HTERT RPE-1 (cell line): ENCODE results near the gene TTYH2.

Experiments
- in situ Hi-C: fragments of 300-500 bp; cut with MboI; formaldehyde crosslinking; loops from 4 replicates; pipeline ENCODE4 v1.14.3; 2020; ENCODE audit warnings: low sequenced_read_pairs

Gene TTYH2

GRCh38 chr17:74192950-74193781 is 20.2 kb upstream of the TTYH2 start:
- in situ Hi-C loops = no loop called here

DNA sequence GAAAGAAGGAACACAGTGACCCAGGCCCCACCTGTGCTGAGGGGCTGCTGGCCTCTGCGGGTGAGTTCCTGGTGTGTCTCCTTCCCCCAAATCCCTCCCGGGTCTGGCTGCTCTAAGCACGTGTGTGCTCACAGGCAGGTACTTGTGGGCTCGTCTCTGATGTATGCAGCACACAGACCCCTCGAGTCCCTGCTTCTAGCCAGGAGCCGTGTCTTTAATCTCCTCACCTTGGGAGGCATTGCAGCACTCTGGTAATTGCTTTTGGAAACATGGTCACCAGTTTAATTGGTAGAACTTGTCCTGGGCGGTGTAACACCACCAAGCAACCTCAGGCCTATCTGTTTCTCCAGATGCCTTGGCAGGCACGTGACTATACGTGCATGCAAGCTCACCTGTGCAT is 18.7 kb upstream of the TTYH2 start:
- in situ Hi-C loops = no loop called here

- in situ Hi-C loops = no loop called here
Observed at GRCh38 chr17:74196541-74197317, 16.6 kb upstream of the TTYH2 start.

DNA sequence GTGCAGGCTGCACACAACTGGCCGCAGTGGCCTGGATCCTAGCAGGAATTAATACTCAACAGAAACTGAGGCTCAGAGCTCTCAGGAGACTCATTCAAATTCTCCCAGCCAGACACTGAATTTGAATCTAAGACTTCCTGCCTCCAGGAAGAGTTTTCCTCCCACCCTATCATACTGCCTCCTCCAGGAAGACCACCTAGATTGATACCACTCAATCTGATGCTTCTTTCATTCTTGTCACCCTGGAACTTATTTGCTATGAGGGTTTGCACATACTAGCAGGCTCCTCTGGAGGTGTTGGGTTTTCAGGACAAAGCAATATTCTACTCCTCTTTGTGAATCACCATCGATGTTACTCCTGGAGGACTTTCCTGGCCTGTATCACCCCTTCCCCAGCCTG is 15.6 kb upstream of the TTYH2 start:
- in situ Hi-C loops = no loop called here

DNA sequence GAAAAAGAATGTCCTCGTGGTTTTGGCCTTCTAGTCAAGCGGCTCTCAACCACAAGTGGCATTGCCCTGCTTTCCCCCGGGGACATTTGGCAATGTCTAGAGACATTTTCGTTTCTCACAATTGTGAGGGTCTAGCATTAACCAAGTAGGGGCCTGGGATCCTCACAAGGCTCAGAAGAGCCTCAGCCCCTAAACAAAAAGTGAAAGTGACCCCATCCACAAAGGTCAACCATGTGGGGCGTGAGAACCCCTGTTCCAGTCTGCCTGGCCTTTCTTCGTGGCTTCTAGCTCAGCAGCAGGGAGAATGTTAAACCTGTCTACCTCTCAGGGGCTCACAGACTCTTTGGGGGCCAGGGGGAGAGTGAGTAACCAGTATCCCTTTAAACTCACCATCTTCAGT is 14.7 kb upstream of the TTYH2 start:
- in situ Hi-C loops = no loop called here

DNA sequence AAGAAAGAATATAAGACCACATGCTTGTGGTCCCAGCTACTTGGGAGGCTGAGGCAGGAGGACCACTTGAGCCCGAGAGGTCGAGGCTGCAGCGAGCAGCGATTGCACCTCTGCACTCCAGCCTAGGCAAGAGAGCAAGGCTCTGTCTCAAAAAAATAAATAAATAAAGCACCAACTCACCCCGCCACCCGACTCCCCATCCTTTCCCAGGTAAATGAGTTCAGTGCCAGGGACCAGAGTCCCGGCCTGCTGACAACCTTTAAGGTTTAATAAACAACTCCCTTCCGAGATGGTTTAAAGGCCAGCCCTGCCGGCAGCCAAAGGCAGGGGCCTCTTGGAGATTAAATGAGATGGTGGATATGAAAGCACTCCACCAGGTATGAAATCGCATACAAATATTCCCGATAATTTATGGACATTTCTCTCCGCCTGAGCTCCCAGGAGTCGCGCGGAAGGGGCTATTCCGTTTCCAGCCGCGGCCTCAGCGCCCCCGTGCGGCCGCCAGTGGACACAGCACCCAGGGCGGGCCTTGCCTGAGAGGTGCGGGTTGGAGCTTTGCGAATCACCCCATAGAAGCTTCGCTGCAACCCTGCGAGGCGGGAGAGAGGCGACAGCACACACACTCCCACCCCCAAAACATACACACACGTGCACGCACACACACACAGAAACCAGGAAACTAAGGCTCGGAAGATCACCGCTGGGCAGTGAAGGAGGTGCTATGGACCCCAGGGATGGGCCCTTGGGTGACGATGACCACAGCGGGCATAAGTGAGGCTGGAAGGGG is 13.9 kb upstream of the TTYH2 start:
- in situ Hi-C loops = no loop called here

- in situ Hi-C loops = no loop called here
Observed at GRCh38 chr17:74200112-74200511, 13.3 kb upstream of the TTYH2 start.

DNA sequence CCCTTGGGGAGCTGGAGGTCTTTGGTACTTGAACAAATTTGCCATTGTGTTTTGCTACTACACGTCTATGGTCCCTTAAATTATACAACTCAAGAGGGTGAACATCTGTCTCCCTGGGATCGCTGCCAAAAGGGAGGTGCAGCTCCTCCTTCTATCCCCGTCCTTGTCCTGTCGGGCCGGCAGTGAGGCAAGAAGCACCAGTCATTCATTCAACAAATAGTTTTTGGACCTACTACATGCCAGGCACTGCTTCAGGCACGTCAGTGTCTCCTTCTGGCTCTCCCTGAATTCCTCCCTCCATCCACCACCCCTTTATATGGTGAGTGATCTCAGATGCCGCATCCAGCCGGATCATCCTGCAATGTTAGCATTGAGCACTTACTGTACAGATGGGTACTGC is 12.1 kb upstream of the TTYH2 start:
- in situ Hi-C loops = no loop called here

- in situ Hi-C loops = no loop called here
Observed at GRCh38 chr17:74201948-74202347, 11.4 kb upstream of the TTYH2 start.

- in situ Hi-C loops = no loop called here
Observed at GRCh38 chr17:74202938-74203337, 10.4 kb upstream of the TTYH2 start.

DNA sequence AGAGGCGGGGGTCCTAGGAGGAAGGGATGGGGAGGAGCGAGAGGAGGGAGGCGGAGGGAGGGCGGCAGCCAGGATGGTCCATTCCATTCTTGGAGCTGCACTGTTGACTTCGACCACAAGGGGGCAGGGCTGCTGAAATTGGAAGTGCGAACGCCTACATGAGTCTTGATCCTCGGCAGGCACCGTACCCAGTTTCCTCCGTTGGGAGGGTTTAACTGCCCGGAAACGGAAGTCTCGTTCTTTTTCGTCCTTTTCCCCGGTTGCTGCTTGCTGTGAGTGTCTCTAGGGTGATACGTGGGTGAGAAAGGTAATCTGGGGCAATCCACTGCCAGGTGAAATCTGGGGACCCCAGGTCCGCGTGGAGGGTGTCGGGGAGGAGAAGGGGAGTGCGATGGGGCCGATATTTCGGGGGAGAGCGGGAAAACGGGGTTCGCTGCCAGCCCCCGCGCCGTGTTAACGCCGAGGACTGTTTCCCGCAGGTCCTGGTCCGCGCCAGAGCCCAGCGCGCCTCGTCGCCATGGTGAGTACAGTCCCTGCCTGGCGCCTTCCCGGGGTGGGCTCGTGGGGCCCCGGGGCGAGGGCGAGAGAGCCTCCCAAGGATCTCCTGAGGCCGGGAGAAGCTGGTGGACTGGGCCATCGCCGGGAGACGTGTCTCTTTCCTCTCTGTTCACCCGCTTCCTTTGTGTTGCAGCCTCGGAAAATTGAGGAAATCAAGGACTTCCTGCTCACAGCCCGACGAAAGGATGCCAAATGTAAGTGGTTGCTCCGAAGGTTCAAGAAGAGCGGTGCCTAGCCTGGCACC is 9.7 kb upstream of the TTYH2 start, which contains the start of gene RPL38:
TSS of gene RPL38 (plus strand) at position 240 of the 802 bp plus-strand sequence. CDS start at position 518, 278 bp downstream.
- in situ Hi-C loops = no loop called here

DNA sequence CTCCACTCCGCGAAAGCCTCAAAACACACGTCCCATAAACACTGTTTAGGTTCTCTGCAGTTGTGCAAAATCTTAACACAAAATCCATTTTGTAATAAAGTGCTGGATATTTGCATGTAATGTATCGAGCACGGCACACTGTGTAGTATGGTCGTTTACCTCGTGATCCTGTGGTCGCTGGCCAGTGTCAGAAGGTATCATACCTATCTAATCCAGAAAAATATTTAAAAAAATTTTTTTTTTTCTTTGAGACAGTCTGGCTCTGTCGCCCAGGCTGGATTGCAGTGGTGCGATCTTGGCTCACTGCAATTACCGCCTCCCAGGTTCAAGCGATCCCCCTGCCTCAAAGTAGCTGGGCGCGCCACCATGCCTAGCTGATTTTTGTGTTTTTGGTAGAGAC is 8.9 kb upstream of the TTYH2 start:
- in situ Hi-C loops = no loop called here

DNA sequence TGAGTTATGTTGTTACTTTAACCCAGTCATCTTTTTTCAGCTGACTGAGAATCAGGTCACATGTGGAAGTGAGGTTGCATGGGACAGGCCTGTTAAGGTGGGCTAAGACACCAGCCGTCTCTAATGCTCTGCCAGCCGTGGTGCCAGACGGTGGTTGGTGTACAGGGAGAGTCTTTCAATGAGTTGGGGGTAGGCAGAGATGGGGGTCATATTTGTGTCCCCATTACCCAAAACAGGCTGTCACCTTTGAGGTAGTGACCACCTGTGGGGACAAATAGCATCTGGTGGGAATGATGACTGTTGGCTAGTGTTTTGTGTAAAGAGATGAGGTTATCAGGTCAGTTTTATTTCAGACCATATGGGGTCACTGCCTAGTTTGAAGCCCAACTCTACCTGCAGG is 8.1 kb upstream of the TTYH2 start:
- in situ Hi-C loops = no loop called here

DNA sequence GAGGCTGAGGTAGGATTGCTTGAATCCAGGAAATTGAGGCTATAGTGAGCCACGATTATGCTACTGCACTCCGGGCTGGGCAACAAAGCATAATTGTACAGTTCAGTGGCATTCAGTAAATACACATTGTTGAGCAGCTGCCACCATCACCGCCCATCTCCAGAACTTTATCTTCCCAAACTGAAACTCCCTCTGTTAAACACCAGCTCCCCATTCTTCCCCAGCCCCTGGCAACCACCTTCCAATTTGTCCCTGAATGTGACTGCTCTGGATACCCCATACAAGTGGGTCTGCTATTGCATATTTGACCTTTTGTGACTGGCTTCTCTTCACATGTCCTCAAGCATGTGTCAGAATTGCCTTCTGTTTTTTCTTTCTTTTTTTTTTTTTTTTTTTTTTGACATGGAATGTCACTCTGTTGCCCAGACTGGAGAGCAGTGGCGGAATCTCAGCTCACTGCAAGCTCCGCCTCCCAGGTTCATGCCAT is 7.0 kb upstream of the TTYH2 start:
- in situ Hi-C loops = no loop called here

DNA sequence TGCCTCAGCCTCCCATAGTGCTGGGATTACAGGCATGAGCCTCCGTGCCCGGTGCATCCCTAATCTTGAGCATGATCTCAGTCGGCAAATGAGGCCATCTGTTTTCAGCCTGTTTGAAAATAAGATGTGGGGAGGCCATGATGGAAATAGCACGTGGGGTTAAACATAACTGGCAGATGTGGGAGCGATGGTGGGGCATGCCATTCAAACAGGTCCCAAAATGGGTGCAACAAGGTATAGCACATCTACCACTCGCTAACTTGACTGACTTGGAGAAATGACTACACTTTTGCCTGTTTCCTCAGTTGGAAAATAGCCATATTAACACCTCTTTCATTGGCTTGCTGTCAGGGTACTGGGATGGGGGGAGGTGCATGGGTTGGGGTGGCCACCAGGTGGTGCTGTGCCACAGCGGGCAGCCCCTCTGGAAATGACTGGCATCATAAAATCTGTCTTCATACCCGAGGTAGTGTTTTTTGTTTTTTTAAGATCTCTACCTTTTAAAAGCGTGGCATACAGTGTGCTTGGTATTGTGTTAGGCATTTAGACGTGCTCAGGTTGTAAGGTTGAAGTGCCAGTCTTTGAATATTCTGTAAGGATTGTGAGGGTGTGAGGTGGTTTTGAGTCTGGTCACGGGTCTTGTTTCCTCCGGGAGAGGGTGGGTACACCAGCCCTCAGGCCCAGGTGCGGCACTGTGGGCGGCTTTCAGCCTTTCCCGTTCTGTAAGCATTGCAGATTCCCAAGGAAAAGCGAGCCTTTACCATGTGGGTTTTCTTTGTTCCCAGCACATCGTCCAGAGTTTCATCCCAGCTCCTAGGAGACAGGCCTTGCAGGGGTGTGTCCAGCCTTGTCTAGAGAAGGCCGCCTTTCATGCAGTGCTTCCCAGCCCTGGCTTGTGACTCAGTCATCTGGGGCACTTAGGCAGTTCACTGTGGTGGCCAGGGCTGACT is 2.9 kb upstream of the TTYH2 start:
- in situ Hi-C loops = no loop called here

DNA sequence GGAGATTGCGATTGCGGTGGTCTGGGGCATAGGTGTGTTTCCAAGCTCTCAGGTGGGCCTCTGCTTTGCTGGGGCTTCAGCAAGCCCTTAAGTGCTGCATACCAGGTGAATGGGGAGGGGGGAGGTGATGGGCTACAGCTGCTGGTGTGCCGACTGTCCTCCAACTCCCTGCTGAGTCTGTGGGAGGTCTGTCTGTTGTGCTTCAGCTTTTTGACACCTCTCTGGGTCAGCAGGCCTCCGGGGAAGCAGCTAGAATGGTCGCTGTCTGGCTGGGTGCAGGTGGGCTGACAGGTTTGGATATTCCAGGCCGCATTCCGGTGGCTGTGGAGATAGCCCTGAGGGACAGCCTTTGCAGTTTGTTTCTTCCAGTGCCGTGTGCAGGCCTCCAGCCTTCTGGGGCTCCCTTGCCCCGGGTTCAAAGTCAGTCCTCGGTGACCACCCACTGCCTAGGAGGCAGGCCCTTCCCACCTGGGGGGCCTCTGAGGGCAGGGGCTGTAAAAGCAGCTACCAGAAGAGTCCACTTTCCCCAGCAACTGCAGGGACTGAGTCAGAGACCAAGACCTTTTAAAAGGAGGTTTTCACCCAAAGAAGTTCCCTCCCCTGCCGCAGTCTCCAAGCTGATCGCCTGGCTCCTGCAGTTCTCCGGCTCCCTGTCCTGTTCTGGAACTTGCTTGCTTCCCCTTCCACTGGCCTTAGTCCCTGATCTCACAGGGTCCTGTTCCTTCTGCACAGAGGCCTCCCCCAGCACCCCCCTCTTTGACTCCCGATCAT is 2.0 kb upstream of the TTYH2 start:
- in situ Hi-C loops = no loop called here

- in situ Hi-C loops = no loop called here
Observed at GRCh38 chr17:74211912-74212208, 1.5 kb upstream of the TTYH2 start.

DNA sequence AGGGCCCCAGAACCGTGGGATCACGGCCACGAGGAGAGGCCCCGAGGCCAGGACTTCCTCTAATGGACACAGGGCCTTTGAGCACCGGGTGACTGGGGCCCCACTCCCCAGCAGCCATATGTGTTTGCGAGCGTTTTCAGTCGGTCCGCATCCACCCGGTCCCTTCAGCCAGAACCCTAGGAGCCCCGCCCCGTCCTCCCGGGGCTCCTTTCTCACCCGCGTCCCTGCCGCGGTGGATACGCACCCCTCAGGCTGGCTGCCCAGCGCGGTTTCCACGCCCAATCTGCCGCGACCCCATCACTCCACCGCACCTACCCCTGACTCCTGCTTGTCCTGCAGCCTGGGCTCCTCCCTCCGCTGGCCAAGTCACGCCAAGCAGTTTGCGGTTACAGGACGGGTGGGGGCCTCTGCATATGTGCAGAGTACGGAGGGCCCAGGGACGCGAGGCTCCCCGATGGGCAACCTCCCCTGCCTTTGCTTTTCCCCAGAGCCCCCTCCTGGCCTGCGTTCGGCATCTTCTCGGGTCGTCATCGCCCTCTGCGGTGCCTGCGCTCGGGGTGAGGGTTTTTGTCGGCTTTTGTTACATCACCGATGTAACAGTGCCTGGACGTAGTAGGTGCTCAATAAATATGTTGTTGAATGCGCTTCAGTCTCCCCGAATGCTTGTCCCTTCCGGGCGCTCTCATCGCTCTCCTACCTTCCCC is 1.0 kb upstream of the TTYH2 start:
- in situ Hi-C loops = no loop called here
